BJ (cell line): ENCODE measurements around the gene EVX1. TPM values are rescaled to one million over a fixed set of nuclear protein-coding genes. Genes with fewer than 3 reads are reported as not detected.

Experiments
- CTCF ChIA-PET: fragments of 350-600 bp; formaldehyde crosslinking; extraction: SDS; loops from one replicate; lab custom pipeline; 2021; ENCODE audit warnings: antibody characterized with exemption, inconsistent platforms; lab: Yijun Ruan, JAX
- POLR2A ChIA-PET: fragments of 300-600 bp; sonication (Branson Sonifier 250); formaldehyde crosslinking; extraction: SDS; loops from one replicate; lab custom pipeline; 2021; ENCODE audit warnings: antibody characterized with exemption; lab: Charles Lee
- DNase-seq: peaks from one replicate; pipeline ENCODE4 v3.0.0-alpha.2; 2011; ENCODE audit warnings: low read depth
- H3K27me3 ChIP-seq: 2 replicates; pipeline ENCODE4 v1.6.0; 2011; ENCODE audit warnings: low read length; ENCODE audit not compliant: control insufficient read depth, insufficient read depth
- H3K36me3 ChIP-seq: 2 replicates; pipeline ENCODE4 v1.5.1; 2011; ENCODE audit warnings: low read length; ENCODE audit not compliant: control insufficient read depth, insufficient read depth
- H3K4me3 ChIP-seq: 2 replicates; pipeline ENCODE4 v1.5.1; 2011; ENCODE audit warnings: low read depth, mild to moderate bottlenecking, control low read depth, low read length
- polyA plus RNA-seq: library from polyadenylated mRNA; depleted of rRNA; stranded (reverse); fragments of >200 nt; gene quantifications from 2 replicates; pipeline ENCODE4 v1.2.3, GENCODE V29; 2011
- TF ChIP-seq, protein P1 (sequence below): IDR thresholded peaks from 2 replicates; pipeline ENCODE4 v1.5.1; 2011; ENCODE audit warnings: low read depth, mild to moderate bottlenecking, control low read depth, inconsistent platforms, low read length, moderate library complexity; ENCODE audit not compliant: insufficient read depth

Gene EVX1
- polyA plus RNA-seq, 1 experiment, result not detected

GRCh38 chr7:27241189-27242056 lies 1.2 kb upstream of the EVX1 start:
- TF ChIP-seq, protein P1, sequence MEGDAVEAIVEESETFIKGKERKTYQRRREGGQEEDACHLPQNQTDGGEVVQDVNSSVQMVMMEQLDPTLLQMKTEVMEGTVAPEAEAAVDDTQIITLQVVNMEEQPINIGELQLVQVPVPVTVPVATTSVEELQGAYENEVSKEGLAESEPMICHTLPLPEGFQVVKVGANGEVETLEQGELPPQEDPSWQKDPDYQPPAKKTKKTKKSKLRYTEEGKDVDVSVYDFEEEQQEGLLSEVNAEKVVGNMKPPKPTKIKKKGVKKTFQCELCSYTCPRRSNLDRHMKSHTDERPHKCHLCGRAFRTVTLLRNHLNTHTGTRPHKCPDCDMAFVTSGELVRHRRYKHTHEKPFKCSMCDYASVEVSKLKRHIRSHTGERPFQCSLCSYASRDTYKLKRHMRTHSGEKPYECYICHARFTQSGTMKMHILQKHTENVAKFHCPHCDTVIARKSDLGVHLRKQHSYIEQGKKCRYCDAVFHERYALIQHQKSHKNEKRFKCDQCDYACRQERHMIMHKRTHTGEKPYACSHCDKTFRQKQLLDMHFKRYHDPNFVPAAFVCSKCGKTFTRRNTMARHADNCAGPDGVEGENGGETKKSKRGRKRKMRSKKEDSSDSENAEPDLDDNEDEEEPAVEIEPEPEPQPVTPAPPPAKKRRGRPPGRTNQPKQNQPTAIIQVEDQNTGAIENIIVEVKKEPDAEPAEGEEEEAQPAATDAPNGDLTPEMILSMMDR, result no peak
- POLR2A ChIA-PET, result no interaction called here

GRCh38 chr7:27242154-27242553 lies 448 bp upstream of the EVX1 start:
- Histone ChIP-seq H3K36me3 (no peaks in the 10 kb centered on the region), H3K27me3 (peaks cover 61% of the 10 kb centered on the region), H3K4me3 (no peak overlapping the region)
- DNase-seq, result no peak
- TF ChIP-seq, protein P1, result no peak
- POLR2A ChIA-PET, result no interaction called here
- CTCF ChIA-PET, result interaction anchor here (0.9 to 1.0 kb wide), 2 partner anchors 32 to 65 kb away, joined by 3 to 4 read pairs; no protein-coding TSS in a partner anchor

More at GRCh38 chr7:27241189-27242056, 1.2 kb upstream of the EVX1 start:
- CTCF ChIA-PET, result interaction anchor here (0.9 to 1.0 kb wide), 2 partner anchors 31 to 65 kb away, joined by 3 to 4 read pairs; no protein-coding TSS in a partner anchor
- no peak for DNase-seq
- Histone ChIP-seq H3K4me3 (no peak overlapping the region), H3K36me3 (no peaks in the 10 kb centered on the region), H3K27me3 (peaks cover 56% of the 10 kb centered on the region)

DNA sequence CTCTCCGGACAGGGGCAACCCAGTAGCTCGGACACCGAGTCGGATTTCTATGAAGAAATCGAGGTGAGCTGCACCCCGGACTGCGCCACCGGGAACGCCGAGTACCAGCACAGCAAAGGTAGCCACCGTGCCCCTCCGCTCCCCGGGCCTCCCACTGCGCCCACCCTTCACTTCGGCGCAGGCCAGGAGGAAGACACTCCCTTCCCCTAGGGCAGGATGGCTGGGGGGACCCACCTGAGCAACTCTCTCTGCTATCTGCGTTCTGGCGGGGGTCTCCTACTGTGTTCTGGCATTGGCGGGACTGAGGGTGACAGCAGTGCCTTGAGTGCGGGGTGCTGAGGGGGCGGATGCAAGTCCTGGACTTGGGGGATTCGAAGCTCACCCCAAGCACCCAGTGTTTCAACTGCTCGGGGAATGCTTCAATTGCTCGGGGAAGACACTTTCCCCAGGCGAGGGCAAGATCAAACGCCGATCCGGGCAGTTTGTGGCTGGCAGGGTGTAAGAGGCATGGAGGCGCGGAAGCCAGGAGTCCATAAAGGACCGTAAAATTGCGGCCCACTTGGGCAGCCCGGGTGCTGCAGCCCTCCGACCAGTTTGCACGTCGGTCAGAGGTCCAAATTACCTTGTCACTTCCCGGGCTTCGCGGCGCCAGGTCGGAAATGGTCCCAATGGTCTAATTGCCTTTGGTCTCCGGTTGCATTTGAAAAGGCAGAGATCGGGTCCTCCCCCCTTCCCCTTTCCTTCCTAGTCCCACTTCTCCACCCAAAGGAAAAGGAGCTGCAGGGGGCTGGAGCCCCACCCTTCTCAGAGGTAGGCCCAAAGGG lies 950 bp downstream of the EVX1 start:
- TF ChIP-seq, protein P1, result no peak
- H3K36me3 ChIP-seq, result no peaks in the 10 kb centered on the region
- no peak overlapping the region for H3K4me3 ChIP-seq
- DNase-seq, result no peak
- POLR2A ChIA-PET, result no interaction called here
- CTCF ChIA-PET, result no interaction called here
- H3K27me3 ChIP-seq, result peaks cover 70% of the 10 kb centered on the region

DNA sequence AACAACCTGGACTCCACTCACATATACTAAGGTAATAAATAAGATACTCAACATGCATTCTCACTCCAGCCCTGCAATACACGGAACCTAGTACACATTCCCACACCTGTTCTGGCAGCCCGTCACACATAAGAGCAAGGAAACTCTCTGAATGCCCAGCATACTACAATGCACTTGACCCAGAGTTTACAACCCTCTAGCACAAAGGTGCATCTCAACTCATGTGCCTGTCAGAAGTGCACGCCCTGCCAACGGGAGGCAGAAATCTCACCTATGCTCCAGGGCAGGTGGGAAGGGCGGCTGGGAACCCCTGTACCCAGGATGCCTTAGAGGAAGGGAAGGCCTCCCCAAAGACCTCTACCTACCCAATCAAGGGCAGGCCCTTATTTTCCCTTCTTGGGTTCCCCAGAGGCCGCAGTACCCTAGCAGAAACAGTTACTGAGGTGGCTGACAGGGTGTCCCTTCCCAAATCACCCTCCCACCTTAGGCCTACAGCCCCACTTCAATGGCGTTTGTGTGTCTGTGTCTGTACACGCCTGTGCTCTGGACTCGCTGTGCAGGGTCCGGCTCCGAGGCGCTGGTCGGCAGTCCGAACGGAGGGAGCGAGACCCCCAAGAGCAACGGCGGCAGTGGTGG lies 2.0 kb downstream of the EVX1 start:
- POLR2A ChIA-PET, result no interaction called here
- TF ChIP-seq, protein P1, result no peak
- H3K36me3 ChIP-seq, result no peaks in the 10 kb centered on the region
- H3K27me3 ChIP-seq, result peaks cover 72% of the 10 kb centered on the region
- CTCF ChIA-PET, result no interaction called here
- no peak overlapping the region for H3K4me3 ChIP-seq
- DNase-seq, result no peak
